Measurements from ENCODE around the gene MBNL1. TPM values are rescaled to one million over a fixed set of nuclear protein-coding genes. Genes with fewer than 3 reads are reported as not detected.

The MBNL1 gene
- total and polyA plus RNA-seq, 2 of the 13 experiments (the other 11 are each of a cell fraction or from before 2014, with no cell fraction given), result 27.1 to 55.4 TPM

DNA sequence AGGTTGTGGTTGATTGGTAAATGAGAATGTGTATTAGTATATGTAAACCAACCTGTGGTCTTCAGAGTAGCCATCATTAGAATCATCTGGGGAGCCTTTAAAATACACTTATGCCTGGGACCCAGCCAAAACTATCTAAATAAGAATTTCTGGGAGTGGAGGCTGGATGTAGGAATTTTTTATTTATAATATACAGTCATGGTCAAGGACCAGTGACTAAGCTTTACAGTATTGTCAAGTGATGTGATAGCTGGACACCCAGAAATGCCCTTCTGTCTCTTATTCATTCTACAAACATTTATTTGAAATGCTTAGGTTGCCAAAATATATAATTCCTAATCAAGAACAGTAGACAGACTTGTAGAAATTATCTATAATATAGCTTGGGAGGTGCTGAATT, 132.2 kb downstream of the MBNL1 start:
- ChIA-PET CTCF (ENCODE audit: low intra/inter-chr PET ratio, low total read pairs) (no interaction called here), POLR2A (no interaction called here)
- no peaks in the 10 kb centered on the region for H3K36me3 ChIP-seq (replicated peaks in 1 of 2; ENCODE audit: control insufficient read depth in 1 of 2, insufficient read depth in 2 of 2, low read length in 2 of 2)
- intact Hi-C loops (cut with micrococcal nuclease; ENCODE audit: unreplicated experiment), result no loop called here
- H3K27me3 ChIP-seq (ENCODE audit: control insufficient read depth in 1 of 2, insufficient read depth in 2 of 2, low read length in 2 of 2), result no peaks in the 10 kb centered on the region
- ATAC-seq, result no peak
- H3K9me3 ChIP-seq (ENCODE audit: low read length), result no peaks in the 10 kb centered on the region
- peaks cover 29% of the 10 kb centered on the region for H3K4me1 ChIP-seq (ENCODE audit: insufficient read depth, low read length)
- H3K4me2 ChIP-seq (ENCODE audit: low read depth, low read length), result no peak overlapping the region
- no peak overlapping the region for H3K27ac ChIP-seq (ENCODE audit: extremely low read length, insufficient read depth, low read length)
- no peak overlapping the region for H2AFZ ChIP-seq (ENCODE audit: low read length)
- TF ChIP-seq GZF1 (CRISPR knock-in tag; IDR thresholded peaks at IDR 0.05) (no peak), TMF1 (CRISPR knock-in tag; IDR thresholded peaks at IDR 0.05; ENCODE audit: low read depth) (no peak), KDM5B (CRISPR knock-in tag; IDR thresholded peaks at IDR 0.05; ENCODE audit: borderline replicate concordance) (no peak), SOX5 (CRISPR knock-in tag; IDR thresholded peaks at IDR 0.05; ENCODE audit: borderline replicate concordance) (no peak), SMAD1 (CRISPR knock-in tag; IDR thresholded peaks at IDR 0.05; ENCODE audit: borderline replicate concordance, low read depth) (no peak), POGZ (CRISPR knock-in tag; IDR thresholded peaks at IDR 0.05) (no peak), NR2F2 (IDR thresholded peaks at IDR 0.05; ENCODE audit: borderline replicate concordance, low read depth) (no peak)
- TF ChIP-seq, protein P1, sequence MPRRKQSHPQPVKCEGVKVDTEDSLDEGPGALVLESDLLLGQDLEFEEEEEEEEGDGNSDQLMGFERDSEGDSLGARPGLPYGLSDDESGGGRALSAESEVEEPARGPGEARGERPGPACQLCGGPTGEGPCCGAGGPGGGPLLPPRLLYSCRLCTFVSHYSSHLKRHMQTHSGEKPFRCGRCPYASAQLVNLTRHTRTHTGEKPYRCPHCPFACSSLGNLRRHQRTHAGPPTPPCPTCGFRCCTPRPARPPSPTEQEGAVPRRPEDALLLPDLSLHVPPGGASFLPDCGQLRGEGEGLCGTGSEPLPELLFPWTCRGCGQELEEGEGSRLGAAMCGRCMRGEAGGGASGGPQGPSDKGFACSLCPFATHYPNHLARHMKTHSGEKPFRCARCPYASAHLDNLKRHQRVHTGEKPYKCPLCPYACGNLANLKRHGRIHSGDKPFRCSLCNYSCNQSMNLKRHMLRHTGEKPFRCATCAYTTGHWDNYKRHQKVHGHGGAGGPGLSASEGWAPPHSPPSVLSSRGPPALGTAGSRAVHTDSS (CRISPR knock-in tag; conservative IDR thresholded peaks at IDR 0.05), result no peak
- no peak for FAIRE-seq
- no peak overlapping the region for H3K9ac ChIP-seq (ENCODE audit: insufficient read depth, low read depth, low read length)
- in situ Hi-C loops (cut with HindIII; ENCODE audit: extremely low pct_ligation_motif_present, low pct_unique_long_range_greater_than_20kb), result no loop called here
- no peak overlapping the region for H3K4me3 ChIP-seq (replicated peaks in 1 of 3; ENCODE audit: insufficient read depth in 1 of 3, low read depth in 2 of 3, low read length in 3 of 3)
- H4K20me1 ChIP-seq (ENCODE audit: insufficient read depth, low read length), result no peaks in the 10 kb centered on the region
- DNase-seq (ENCODE audit: low spot score), result no peak
- H3K79me2 ChIP-seq (ENCODE audit: insufficient read depth, low read length), result peaks cover 20% of the 10 kb centered on the region
- no TSS peak for BruUV-seq (replicated peaks)
